CD4-positive, alpha-beta T cell (primary cell): ENCODE results near the gene CAPN9. TPM values are rescaled to one million over a fixed set of nuclear protein-coding genes. Genes with fewer than 3 reads are reported as not detected.

Experiments used
- ATAC-seq: fragments of 200-7000 bp; cut with Tn5 transposase; one replicate; pipeline ENCODE4 v1.10.0; 2022; ENCODE audit warnings: mild to moderate bottlenecking; ENCODE audit not compliant: poor library complexity
- CTCF ChIA-PET: fragments of 350-600 bp; sonication (Branson Sonifier 250); formaldehyde crosslinking; loops from one replicate; lab custom pipeline; 2021; ENCODE audit warnings: antibody characterized with exemption, inconsistent platforms; lab: Charles Lee
- POLR2A ChIA-PET: fragments of 350-600 bp; sonication (Branson Sonifier 250); formaldehyde crosslinking; loops from one replicate; lab custom pipeline; 2021; ENCODE audit warnings: antibody characterized with exemption, inconsistent platforms; lab: Charles Lee
- DNase-seq, 14 experiments: peaks; one replicate each; pipeline ENCODE4 v3.0.0-alpha.2; 2013 to 2020; ENCODE audit warnings: mixed read lengths in 2 of 14
- H3K27ac ChIP-seq, 2 donors: one replicate each; pipeline versions ENCODE4 v1.5.1 to v1.7.0; 2013; ENCODE audit warnings: low read length in 2 of 2, low read depth in 1 of 2, mild to moderate bottlenecking in 1 of 2
- H3K27me3 ChIP-seq, 2 experiments: 1 replicate in 1 of 2; 2 replicates in 1 of 2; pipeline versions ENCODE4 v1.6.1 to v1.7.0; 2013; ENCODE audit warnings: low read length in 2 of 2, control low read depth in 1 of 2, mild to moderate bottlenecking in 1 of 2, moderate library complexity in 1 of 2; ENCODE audit not compliant: insufficient read depth in 2 of 2, control insufficient read depth in 1 of 2
- H3K36me3 ChIP-seq: one replicate; pipeline ENCODE4 v1.6.1; 2013; ENCODE audit warnings: low read length, control low read depth; ENCODE audit not compliant: insufficient read depth
- H3K4me1 ChIP-seq: one replicate; pipeline ENCODE4 v1.6.1; 2013; ENCODE audit warnings: low read length, control low read depth; ENCODE audit not compliant: insufficient read depth
- H3K4me3 ChIP-seq: one replicate; pipeline ENCODE4 v1.5.1; 2013; ENCODE audit warnings: mild to moderate bottlenecking, low read length, moderate library complexity
- H3K9me3 ChIP-seq, 2 experiments: 1 replicate in 1 of 2; 2 replicates in 1 of 2; pipeline versions ENCODE4 v1.6.1 to v1.7.0; 2013; ENCODE audit warnings: low read length in 2 of 2, mild to moderate bottlenecking in 2 of 2, control low read depth in 1 of 2, moderate library complexity in 1 of 2; ENCODE audit not compliant: control insufficient read depth in 1 of 2, insufficient read depth in 1 of 2
- H3K27ac Mint-ChIP-seq: one replicate; pipeline ENCODE4 v1.8.0; 2020; ENCODE audit warnings: mixed read lengths
- H3K27me3 Mint-ChIP-seq: one replicate; pipeline ENCODE4 v1.8.0; 2021; ENCODE audit warnings: mixed read lengths
- H3K36me3 Mint-ChIP-seq: one replicate; pipeline ENCODE4 v1.8.0; 2021; ENCODE audit warnings: low read depth, mixed read lengths
- H3K4me1 Mint-ChIP-seq: one replicate; pipeline ENCODE4 v1.8.0; 2021; ENCODE audit warnings: low read depth, mixed read lengths
- H3K4me3 Mint-ChIP-seq: one replicate; pipeline ENCODE4 v1.8.0; 2020; ENCODE audit warnings: mild to moderate bottlenecking, mixed read lengths
- H3K9me3 Mint-ChIP-seq: one replicate; pipeline ENCODE4 v1.8.0; 2020; ENCODE audit warnings: mixed read lengths
- intact Hi-C, 2 experiments: fragments of 100-400 bp; cut with DNase I in 1 of 2; cut with micrococcal nuclease in 1 of 2; formaldehyde crosslinking; loops; one replicate each; pipeline versions ENCODE4 v1.15.1 to v1.9.0; 2023 to 2025; cut with DNase I, micrococcal nuclease
- total RNA-seq, 174 experiments: library from RNA in 2 of 174; stranded (reverse) in 2 of 174; gene quantifications; one replicate each; pipeline ENCODE4 v1.2.3 and lab custom pipeline; 2021 to 2026
- TF ChIP-seq, protein P1 (sequence below): fragments of 200-600 bp; IDR thresholded peaks from one replicate; pipeline ENCODE4 v1.8.0; 2022; ENCODE audit warnings: antibody characterized with exemption, mild to moderate bottlenecking

CAPN9 gene
- total RNA-seq, 2 experiments from 2014 or later: not detected

DNA sequence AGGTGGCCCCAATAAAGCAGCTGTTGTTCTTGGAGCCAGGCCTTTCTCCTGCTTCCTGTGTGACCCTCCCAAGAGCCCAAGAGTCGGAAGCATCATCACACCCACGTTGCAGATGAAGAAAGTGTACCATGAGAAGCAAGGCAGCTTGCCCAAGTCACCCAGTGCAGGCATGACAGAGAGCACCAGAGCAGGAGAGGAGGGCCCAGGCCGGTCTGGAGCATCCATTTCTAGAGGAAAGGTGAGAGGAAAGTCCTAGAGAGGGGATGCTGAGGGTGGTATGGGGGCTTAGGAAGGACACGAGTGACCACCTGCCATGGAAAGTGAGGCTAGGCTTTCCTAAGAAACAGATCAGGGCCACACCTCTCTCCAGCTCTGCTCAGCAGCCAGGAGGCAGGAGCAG is 74.2 kb downstream of the CAPN9 start:
- intact Hi-C loops: no loop called here
- Histone ChIP-seq H3K9me3 (no peaks in the 10 kb centered on the region), H3K4me3 (no peak overlapping the region), H3K27me3 (no peaks in the 10 kb centered on the region), H3K27ac (no peak overlapping the region), H3K36me3 (no peaks in the 10 kb centered on the region), H3K4me1 (no peaks in the 10 kb centered on the region)
- Mint-ChIP-seq H3K4me1 (no peaks in the 10 kb centered on the region), H3K27ac (no peak overlapping the region), H3K36me3 (no peaks in the 10 kb centered on the region), H3K4me3 (no peak overlapping the region), H3K27me3 (peaks cover 29% of the 10 kb centered on the region), H3K9me3 (no peaks in the 10 kb centered on the region)
- ChIA-PET POLR2A (no interaction called here), CTCF (no interaction called here)
- TF ChIP-seq, protein P1, sequence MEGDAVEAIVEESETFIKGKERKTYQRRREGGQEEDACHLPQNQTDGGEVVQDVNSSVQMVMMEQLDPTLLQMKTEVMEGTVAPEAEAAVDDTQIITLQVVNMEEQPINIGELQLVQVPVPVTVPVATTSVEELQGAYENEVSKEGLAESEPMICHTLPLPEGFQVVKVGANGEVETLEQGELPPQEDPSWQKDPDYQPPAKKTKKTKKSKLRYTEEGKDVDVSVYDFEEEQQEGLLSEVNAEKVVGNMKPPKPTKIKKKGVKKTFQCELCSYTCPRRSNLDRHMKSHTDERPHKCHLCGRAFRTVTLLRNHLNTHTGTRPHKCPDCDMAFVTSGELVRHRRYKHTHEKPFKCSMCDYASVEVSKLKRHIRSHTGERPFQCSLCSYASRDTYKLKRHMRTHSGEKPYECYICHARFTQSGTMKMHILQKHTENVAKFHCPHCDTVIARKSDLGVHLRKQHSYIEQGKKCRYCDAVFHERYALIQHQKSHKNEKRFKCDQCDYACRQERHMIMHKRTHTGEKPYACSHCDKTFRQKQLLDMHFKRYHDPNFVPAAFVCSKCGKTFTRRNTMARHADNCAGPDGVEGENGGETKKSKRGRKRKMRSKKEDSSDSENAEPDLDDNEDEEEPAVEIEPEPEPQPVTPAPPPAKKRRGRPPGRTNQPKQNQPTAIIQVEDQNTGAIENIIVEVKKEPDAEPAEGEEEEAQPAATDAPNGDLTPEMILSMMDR: no peak
- no peak for DNase-seq
- no peak for ATAC-seq

DNA sequence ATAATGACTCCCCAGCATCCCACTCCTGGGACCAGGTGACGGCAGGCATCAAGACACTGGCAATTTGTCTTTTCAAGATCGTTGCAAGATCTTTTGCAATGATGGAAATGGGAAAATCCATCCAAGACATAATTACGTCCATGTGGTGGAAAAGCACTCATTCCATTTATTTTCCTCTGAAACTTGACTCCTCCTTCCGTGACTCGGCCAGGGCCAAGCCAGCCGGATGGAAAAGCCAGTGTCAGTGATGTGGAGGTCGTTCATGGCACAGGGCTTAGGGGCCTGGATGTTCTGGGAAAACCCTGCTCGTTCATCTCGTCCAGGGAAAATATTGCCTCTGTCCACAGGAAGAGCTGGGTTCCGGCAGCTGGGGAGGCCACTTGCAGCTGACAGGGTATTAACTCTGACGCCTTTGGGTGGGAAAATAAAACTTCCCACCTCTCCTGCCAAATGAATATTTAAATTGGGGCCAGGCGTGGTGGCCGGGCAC is 74.9 kb downstream of the CAPN9 start:
- no peak overlapping the region for H3K4me3 ChIP-seq
- H3K4me1 ChIP-seq: no peaks in the 10 kb centered on the region
- no peak overlapping the region for H3K27ac ChIP-seq
- Mint-ChIP-seq H3K27me3 (peaks cover 22% of the 10 kb centered on the region), H3K4me1 (no peaks in the 10 kb centered on the region), H3K4me3 (no peak overlapping the region), H3K27ac (no peak overlapping the region), H3K36me3 (no peaks in the 10 kb centered on the region), H3K9me3 (no peaks in the 10 kb centered on the region)
- H3K27me3 ChIP-seq: no peaks in the 10 kb centered on the region
- no peaks in the 10 kb centered on the region for H3K36me3 ChIP-seq
- ATAC-seq (no peak), DNase-seq (no peak)
- no peaks in the 10 kb centered on the region for H3K9me3 ChIP-seq
- ChIA-PET CTCF (no interaction called here), POLR2A (no interaction called here)
- TF ChIP-seq, protein P1: no peak
- intact Hi-C loops: no loop called here

GRCh38 chr1:230823426-230823825 is 76.2 kb downstream of the CAPN9 start:
- Mint-ChIP-seq H3K27me3 (peaks cover 17% of the 10 kb centered on the region), H3K4me3 (no peak overlapping the region), H3K36me3 (no peaks in the 10 kb centered on the region), H3K4me1 (no peaks in the 10 kb centered on the region), H3K27ac (no peak overlapping the region), H3K9me3 (no peaks in the 10 kb centered on the region)
- intact Hi-C loops: no loop called here
- no peak overlapping the region for H3K4me3 ChIP-seq
- H3K4me1 ChIP-seq: no peaks in the 10 kb centered on the region
- no peak for DNase-seq
- ChIA-PET CTCF (no interaction called here), POLR2A (no interaction called here)
- H3K9me3 ChIP-seq: no peaks in the 10 kb centered on the region
- H3K27me3 ChIP-seq: no peaks in the 10 kb centered on the region
- TF ChIP-seq, protein P1: no peak
- H3K36me3 ChIP-seq: no peaks in the 10 kb centered on the region
- H3K27ac ChIP-seq: no peak overlapping the region
- no peak for ATAC-seq
